Right ventricle myocardium inferior (tissue), 1 donor: ENCODE measurements around the gene FGF1. TPM values are rescaled to one million over a fixed set of nuclear protein-coding genes. Genes with fewer than 3 reads are reported as not detected.

Experiments used
- ATAC-seq: fragments of 200-7000 bp; cut with Tn5 transposase; one replicate; pipeline ENCODE4 v1.9.1; 2020; ENCODE audit warnings: mild to moderate bottlenecking, moderate library complexity
- DNase-seq: peaks from one replicate; pipeline ENCODE4 v3.0.0; 2021; ENCODE audit errors: missing footprints
- intact Hi-C: fragments of 100-400 bp; cut with DNase I; formaldehyde crosslinking; loops from one replicate; pipeline ENCODE4 v1.11.0; 2022
- total RNA-seq: library from RNA; stranded (reverse); fragmentation: NEBNext Ultra II Directional; extraction: Animal tissue kit (Norgen Biotek cat#: 25700); gene quantifications from one replicate; pipeline ENCODE4 v1.2.1, GENCODE V29; 2021
- donor health status: DM: no; HTN: yes; CAD: no; lungs with severe emphysema.

FGF1 gene
- total RNA-seq, 1 donor from 2014 or later: 57.0 TPM

DNA sequence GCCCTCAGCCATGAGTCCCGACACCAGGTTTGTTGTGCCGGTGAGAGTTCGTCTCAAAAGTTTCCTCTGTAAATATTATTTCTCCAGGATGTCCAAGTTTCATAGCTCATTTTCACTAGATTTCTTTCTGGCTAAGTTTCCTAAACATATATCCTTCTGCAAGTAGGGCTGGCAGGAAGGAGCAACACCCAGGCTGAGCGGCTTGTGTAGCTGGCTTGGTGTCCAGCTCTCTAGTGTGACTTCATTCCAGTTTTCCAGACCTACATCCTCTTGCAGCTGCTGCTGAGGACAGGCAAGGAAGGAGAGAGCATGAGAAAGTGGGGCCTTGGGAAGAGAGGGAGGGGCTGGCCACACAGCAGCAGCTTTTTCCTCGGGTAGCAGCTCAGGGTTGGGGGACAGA lies 80.3 kb downstream of the FGF1 start:
- DNase-seq: no peak
- ATAC-seq: no peak
- intact Hi-C loops: no loop called here

DNA sequence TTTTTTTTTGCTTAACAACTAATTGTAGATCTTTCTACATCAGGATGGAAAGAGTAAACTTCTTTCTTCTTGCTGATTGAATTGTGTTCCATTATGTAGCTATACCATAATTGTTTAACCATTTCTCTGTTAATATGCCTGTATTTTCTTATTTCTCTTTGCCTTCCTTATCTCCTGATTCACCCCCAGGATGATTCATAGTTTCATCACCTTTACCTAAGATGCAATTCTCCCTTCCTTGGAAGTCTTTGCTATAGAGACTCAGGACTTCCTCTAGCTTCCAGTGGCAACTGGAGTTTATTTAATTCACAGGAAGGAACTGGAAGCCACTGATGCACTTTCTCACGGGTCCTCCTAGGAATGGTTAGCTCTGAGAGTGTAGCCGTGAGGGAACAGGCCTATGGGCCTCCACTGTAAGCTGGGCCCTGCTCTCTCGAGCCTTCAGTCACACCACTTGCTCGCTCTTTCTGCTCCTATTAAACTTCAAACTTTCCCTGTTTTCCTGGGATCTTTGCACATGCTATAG lies 83.1 kb downstream of the FGF1 start:
- no peak for ATAC-seq
- intact Hi-C loops: no loop called here

DNA sequence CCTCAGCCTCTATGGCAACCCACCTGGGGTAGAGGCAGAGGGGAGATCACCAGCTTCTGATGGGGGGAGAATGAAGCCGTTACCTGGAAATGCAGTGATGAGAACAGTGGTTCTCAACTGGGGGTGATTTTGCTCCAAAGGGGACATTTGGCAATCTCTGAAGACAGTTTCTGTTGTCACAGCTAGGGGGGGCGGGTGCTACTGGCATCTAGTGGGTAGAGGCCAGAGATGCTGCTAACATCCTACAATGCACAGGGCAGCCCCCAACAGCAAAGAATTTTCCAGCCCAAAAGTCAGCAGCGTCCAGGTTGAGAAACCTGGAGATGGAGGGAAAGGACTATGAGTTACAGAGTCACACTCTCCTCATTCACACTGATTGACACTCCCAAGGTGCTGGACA lies 84.5 kb downstream of the FGF1 start:
- intact Hi-C loops: no loop called here
- no peak for DNase-seq
- ATAC-seq: no peak

More for the DNA sequence above, 83.1 kb downstream of the FGF1 start:
- no peak for DNase-seq

DNA sequence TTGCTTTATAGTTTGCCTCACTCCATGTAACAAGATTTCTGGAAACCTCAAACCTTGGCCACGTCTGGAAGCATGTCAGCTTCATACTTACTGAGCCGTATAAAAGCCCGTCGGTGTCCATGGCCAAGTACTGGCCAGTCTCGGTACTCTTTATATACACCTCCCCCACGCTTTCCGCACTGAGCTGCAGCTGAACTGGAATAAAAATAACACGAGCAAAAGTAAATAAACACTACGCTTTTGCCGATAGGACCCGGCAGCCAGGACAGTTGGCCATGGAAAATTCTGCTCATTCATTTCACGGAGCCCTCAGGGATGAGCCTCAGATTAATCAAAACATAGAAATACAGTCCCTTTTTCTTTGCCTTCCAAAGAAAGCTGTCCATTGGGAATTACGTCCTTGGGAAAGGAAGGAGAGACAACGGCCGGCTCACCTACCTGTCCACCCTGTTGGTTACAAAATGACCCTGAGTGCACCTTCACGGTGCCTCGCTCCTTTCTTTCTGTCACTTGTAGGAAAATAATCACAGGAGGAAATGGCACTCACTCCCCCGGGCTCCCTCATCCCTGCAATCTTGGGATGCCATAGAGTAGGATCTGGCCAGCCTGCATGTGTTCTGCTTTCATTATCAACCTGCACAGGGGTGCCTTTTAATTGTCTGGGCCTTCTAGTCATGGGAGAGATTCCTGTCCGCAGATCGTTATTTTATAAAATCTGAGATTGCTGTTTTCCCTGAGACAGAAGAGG lies 85.1 kb downstream of the FGF1 start:
- peak; percentile 71 for DNase-seq
- peak; percentile 82 for ATAC-seq
- intact Hi-C loops: no loop called here

DNA sequence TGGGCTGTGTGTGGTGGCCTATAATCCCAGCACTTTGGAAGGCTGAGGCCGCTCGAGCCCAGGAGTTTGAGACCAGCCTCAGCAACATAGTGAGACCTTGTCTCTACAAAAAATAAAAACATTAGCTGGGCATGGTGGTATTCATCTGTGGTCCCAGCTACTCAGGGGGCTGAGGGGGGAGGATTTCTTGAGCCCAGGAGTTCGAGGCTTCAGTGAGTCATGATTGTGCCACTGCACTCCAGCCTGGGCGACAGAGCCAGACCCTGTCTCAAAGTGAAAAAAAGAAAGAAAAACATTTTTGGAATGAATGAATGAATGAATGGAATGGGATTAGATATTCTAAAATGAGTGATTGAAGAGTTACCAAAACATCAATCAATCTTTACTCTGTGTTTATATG lies 85.8 kb downstream of the FGF1 start:
- no peak for ATAC-seq
- intact Hi-C loops: no loop called here
- no peak for DNase-seq

DNA sequence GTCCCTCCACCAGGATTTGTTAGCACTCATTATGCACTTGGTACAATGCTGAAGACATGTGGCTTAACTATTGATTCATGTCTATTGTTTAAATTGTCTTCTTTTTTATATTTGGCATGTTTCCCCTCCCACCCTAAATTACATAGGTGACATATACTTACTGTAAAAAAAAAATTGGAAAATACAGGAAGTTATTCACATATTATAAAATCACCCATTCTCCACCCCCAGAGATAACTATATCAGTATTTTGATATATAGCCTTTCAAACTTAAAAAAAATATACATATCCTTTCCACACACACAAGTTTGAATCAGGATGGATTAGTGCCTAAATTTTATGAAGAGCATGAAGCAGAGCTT lies 87.6 kb downstream of the FGF1 start:
- no peak for DNase-seq
- intact Hi-C loops: loop anchor here (10.0 kb wide), 1 partner anchor 296 kb away; no protein-coding TSS in a partner anchor
- no peak for ATAC-seq

DNA sequence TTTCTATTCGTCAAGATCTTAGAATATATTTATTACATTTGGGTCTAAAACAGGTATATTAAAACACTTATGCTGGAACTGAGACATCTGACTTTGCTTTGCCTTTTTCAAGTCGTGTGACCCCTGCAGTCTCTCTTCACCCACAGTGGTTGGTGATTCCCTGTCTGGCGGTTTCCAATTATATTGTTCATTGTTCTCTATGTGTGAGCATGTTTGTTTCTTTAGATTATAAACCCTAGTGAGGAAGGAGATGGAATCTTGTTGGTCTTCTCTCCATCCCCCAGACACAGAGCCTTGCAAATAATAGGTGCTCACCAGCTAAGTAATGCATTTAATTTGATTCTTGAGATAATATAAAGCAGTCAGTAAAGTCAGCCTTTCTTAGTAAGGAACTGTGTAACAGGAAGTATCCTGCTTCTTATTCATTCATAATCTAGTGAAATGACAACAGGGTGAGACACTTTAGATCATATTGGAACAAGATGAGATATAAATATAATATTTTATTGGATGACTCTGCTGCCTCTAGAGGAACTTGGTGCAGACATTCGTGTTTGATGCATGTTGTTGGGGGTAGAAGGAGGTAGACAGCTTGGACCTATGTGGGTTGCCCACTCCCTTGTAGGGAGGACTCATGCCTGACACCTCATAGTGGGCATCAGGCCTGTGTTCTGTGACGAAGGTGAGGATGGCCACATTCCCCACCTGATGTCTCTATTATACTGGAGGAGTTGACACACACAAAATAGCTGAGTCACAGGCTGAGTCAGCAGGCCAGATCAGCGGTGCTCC lies 88.1 kb downstream of the FGF1 start:
- intact Hi-C loops: loop anchor here (10.0 kb wide), 1 partner anchor 297 kb away; no protein-coding TSS in a partner anchor
- DNase-seq: no peak
- ATAC-seq: no peak

DNA sequence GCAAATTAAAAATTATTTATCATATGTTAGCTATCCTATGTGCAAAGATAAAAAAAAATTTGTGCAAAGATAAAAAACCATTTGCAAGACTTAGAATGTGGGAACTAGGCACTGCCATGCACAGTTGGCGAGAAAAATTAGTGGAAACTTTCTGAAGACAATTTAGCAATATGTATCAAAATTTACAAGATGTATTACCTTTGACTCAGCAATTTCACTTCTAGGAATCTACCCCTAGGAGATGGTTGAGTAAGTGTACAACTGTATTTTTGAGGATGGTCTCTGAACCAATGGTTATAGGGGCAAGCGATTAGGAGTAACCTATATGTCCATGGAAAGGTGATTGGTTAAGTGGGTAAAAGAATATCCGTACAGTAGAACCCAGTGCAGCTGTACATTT lies 88.9 kb downstream of the FGF1 start:
- DNase-seq (no peak), ATAC-seq (no peak)
- intact Hi-C loops: loop anchor here (10.0 kb wide), 1 partner anchor 298 kb away; no protein-coding TSS in a partner anchor

DNA sequence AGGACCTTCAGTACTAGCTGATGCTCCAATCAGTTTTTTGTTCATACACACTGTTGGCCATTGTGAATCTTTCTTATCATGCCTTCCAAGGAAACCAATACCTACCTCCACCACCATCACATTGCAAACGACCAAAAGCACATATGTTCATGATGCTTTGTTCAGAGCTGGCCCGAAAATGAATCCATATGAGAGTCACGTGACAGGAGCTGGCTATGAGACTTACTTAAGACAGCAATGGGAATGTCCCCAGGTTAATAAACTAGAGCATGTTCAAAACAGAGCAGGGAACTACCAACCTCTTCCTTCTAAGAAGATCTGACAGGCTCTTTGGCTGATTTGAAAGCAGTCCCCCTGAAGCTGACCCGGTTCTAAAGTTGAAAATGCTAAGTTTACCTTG lies 93.5 kb downstream of the FGF1 start:
- ATAC-seq: no peak
- DNase-seq: no peak

DNA sequence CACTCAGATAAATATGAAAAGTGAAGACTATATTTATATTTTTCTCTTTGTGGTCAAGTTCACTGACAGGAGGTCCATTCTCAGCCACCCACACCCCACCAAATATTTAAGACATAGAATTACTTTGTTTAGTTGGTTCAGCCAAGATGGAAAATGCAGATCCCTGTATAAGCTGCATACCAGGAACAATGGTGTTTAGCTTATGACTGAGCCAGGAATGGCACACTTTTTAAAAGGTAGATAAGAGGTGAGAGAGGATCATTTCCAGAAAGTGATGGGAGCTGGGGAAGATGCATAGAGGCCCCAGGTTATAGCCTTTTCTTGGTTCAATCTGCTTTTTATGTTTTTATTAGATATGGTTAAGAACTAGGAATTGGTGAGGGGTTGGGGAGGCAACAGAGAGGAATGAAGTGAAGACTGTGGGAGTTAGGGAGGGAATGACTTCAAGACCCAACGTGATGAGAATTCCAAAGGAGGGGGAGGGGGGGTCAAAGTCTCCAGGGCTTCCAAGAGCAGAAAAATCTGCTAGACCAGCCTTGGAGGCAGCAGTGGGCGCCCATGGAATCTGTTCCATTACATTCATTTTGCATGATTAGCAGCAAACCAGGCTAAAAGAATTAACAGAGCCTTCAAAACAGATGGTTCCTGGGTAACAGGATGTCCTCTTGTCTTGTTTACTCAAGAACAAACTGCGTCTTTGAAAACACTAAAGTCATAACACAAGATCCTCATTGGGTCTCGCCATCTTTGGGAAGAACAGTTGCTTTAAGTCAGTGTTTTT lies 95.2 kb downstream of the FGF1 start:
- no peak for DNase-seq
- ATAC-seq: no peak
- intact Hi-C loops: loop anchor here (10.0 kb wide), 1 partner anchor 304 kb away; no protein-coding TSS in a partner anchor

More for the DNA sequence above, 93.5 kb downstream of the FGF1 start:
- intact Hi-C loops: loop anchor here (10.0 kb wide), 1 partner anchor 302 kb away; no protein-coding TSS in a partner anchor

DNA sequence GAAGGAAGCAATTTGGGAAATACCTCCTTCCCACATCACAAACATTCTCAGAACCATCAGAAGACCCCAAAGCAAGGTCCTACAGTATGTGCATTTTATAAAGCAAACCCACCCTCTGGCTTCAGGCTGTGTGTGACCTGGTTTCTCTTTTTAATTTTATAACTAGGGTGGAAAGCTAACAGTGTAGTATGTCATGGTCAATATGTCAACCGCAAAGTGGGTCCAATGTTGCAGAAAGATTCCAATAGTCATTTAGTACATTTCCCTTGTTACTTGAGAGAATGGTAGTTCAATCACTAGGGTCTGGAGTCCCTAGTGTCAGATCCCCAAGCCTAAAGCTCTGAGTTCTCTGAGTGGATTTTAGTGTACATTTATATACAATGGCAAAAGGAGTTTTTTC lies 96.2 kb downstream of the FGF1 start:
- intact Hi-C loops: loop anchor here (10.0 kb wide), 1 partner anchor 305 kb away; no protein-coding TSS in a partner anchor
- ATAC-seq: no peak

DNA sequence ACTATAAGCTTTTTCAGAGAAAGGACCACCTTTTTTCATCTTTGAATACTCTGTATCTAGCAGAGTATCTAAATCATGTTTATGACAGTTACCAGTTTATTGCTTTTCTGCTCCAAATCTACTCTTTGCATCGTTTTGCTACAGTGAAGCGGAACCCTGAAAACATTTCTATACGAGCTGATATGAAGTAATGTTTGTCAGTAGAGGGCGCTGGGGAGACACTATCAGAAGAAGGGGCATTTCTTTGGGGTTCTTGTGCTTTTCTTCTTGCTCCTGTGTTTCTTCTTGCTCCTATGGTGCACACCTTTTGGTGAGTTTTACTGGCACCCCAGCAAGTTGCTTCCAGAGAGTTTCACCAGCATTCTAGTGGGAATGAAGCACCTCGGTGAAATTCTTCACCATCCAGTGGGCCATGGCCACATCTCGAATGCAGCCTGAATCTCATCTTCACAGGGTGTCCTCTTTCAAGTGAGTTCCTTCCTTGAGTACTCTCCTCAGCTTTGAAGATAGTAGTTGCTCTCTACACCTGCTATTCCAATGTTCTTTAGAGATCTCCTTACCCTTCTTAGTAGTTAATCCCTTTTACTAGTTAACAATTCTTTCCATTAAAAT lies 98.4 kb downstream of the FGF1 start:
- ATAC-seq: no peak
- no peak for DNase-seq
- intact Hi-C loops: no loop called here

More for the DNA sequence above, 96.2 kb downstream of the FGF1 start:
- no peak for DNase-seq

DNA sequence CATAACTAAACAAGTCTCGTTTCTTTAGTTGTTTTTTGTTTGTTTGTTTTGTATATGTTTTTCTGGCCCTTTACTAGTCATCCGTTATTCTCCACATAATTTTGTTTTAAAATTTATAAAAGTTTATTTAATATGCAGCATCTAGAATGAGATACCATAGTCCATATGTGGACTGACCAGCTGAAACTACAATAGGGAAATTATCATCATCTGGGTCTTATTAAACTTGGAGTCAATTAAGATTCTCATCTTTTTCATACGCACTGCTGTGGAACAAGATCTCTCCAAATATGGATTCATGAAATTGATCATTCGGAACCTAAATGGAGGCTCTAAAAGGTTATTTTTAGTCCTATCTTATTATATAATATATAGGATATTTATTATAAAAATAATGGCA lies 99.3 kb downstream of the FGF1 start:
- intact Hi-C loops: no loop called here
- no peak for DNase-seq
- ATAC-seq: no peak

DNA sequence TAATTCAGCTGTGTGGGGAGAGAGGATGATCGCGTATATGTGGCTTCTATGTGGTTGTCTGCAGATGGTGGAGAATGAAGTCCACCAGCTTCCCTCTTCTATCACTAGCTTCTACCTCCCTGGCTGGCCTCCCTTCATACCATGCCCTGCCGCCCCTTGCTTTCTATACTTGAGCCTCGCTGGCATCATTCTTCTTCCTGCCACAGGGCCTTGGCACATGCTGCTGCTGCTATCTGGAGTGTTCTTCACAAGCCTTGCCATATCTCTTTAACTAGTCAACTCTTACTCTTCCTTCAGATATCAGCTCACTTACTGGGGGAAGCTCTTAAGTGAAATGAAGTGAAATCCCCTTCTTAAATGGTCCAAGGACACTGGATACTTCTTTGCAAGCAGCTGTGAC lies 100.4 kb downstream of the FGF1 start:
- DNase-seq (no peak), ATAC-seq (no peak)
- intact Hi-C loops: no loop called here

DNA sequence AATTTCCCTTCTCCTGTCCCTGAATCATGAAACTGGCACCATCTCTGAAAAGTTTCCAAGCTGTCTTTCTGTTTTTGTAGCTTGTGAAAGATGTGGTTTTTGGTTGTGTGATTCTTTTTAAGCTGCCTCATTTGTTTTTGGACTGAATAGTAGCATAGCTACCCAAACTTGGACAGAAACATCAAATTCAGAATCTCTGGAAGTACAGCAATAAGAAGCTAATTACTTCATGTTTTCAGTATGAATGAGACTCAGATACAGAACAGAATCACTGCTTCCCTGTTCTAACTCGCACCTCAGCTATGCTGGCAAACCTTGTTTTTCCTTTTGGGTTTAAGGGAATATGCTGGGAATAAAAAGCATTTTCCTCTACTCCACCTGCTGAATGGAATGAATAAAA lies 101.0 kb downstream of the FGF1 start:
- ATAC-seq (no peak), DNase-seq (no peak)
- intact Hi-C loops: no loop called here

DNA sequence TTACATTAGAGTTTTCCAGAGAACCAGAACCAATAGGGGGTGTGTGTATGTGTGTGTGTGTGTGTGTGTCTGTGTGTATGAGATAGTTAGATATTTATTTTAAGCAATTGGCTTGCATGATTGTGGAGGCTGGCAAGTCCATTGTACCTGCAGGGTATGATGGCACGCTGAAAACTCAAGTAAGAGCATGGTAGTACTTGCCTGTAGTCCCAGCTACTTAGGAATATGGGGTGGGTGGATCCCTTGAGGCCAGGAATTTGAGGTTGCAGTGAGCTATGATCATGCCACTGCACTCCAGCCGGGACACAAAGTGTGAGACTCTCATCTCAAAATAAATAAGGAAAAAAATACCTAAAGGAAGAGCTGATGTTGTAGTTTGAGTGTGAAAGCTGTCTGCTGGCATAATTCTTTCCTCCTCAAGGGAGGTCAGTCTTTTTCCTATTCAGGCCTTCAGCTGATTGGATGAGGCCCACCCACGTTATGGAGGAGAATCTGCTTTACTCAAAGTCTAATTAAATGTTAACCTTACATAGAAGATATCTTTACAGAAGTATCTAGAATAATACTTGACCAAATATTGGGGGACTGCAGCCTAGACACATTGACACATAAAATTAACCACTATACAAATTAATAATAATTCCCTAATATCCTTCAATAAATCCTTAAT lies 107.6 kb downstream of the FGF1 start:
- DNase-seq (no peak), ATAC-seq (no peak)
- intact Hi-C loops: no loop called here

DNA sequence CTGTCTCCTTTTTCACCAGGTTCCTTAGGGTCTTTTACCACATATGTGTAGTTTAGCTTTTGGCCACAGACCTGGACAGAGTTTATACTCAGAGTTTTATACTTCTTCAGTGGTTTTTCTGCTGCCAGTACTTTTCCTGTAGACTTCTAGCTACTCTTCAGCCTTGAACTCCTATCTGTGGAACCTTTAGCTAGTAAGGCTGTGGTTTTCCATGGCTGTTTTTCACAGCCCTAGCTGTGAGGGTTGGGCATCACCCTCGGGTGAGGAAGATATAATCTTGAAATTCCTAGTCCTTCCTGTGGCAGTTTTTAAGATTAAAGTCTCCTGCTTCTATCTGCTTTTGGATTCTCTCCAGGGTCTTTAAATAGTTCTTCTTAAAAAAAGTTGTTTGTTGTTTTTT lies 109.1 kb downstream of the FGF1 start:
- no peak for DNase-seq
- intact Hi-C loops: no loop called here
- no peak for ATAC-seq

DNA sequence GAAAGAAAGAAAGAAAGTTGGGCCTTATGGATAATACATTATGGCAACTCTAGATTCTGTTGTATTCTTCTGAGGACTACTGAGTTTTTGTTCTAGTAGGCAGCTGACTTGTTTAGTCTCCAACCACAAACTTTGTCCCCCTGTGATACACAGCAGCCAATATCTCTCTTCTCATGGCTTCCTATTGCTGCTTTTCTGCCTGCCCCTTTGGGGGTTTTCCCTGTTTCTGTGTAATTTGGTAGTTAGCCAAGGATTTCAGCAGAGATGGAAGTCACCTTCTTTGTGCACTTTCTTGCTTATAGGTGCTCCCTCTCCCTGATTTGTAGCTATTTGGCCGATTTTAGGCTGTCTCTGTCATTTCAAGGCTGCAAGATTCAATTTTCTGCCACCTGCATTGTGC lies 109.6 kb downstream of the FGF1 start:
- intact Hi-C loops: no loop called here
- DNase-seq (no peak), ATAC-seq (no peak)
